ENCODE data around the gene ITGA11. TPM values are rescaled to one million over a fixed set of nuclear protein-coding genes. Genes with fewer than 3 reads are reported as not detected.

Gene ITGA11
- total RNA-seq, 3 donors from 2014 or later (not counting 1 experiment from before 2014, with no cell fraction given) = not detected

GRCh38 chr15:68300115-68300940, 131.6 kb downstream of the ITGA11 start:
- no peak for TF ChIP-seq CTCF (IDR thresholded peaks at IDR 0.05)
- peak overlapping the region; percentile 85 to 91 for H3K27ac Mint-ChIP-seq
- H3K36me3 Mint-ChIP-seq = no peaks in the 10 kb centered on the region
- H3K9me3 ChIP-seq (ENCODE audit: control insufficient read depth, insufficient read depth, low read length) = no peaks in the 10 kb centered on the region
- peaks cover 17 to 25% of the 10 kb centered on the region in 2 donors for H3K4me1 Mint-ChIP-seq
- WGBS (ENCODE audit: insufficient coverage) = 97% methylated on average over 5 of the region's 6 CpGs
- H3K4me1 ChIP-seq (ENCODE audit: control insufficient read depth, insufficient read depth, low read length) = peaks cover 4% of the 10 kb centered on the region
- H3K27me3 ChIP-seq (ENCODE audit: control insufficient read depth, insufficient read depth, low read length) = no peaks in the 10 kb centered on the region
- no peak for DNase-seq
- no peaks in the 10 kb centered on the region for H3K36me3 ChIP-seq (ENCODE audit: control insufficient read depth, insufficient read depth, low read length)
- intact Hi-C loops (cut with micrococcal nuclease) = no loop called here
- H3K4me3 ChIP-seq (ENCODE audit: low read length) = no peak overlapping the region
- H3K4me3 Mint-ChIP-seq = peak overlapping the region; percentile 84
- H3K27me3 Mint-ChIP-seq (ENCODE audit: low read depth in 2 of 2) = no peaks in the 10 kb centered on the region
- H3K27ac ChIP-seq (ENCODE audit: low read length) = peak overlapping the region; percentile 38
- no peak for ATAC-seq
- H3K9me3 Mint-ChIP-seq = no peaks in the 10 kb centered on the region

DNA sequence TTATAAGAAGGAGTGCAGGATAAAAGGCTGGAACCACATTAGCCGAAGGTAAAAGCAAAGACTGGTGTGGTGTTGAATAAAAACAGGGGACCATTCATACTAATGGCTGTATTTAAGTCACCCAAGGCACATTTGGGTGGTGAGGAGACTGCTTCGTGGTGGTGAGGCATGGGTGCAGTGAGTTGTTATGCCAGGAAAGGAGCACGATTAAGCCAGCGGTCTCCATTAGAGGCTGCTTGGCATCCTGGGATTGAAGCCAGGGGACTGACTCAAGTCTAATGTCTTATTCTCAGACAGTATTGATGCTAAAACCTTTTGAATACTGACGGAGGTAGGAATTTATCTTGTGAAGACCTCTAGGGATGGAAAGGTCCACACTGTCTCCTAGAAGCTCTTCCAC, 132.5 kb downstream of the ITGA11 start:
- H3K4me1 Mint-ChIP-seq = peaks cover 17 to 20% of the 10 kb centered on the region in 2 donors

GRCh38 chr15:68298882-68299381, 133.0 kb downstream of the ITGA11 start:
- intact Hi-C loops (cut with micrococcal nuclease) = no loop called here

More for the DNA sequence above, 132.5 kb downstream of the ITGA11 start:
- Mint-ChIP-seq H3K36me3 (no peaks in the 10 kb centered on the region), H3K9me3 (no peaks in the 10 kb centered on the region), H3K4me3 (peak overlapping the region; percentile 84), H3K27me3 (ENCODE audit: low read depth in 2 of 2) (no peaks in the 10 kb centered on the region), H3K27ac (peak overlapping the region; percentile 85 to 91)
- H3K36me3 ChIP-seq (ENCODE audit: control insufficient read depth, insufficient read depth, low read length) = no peaks in the 10 kb centered on the region
- H3K9me3 ChIP-seq (ENCODE audit: control insufficient read depth, insufficient read depth, low read length) = no peaks in the 10 kb centered on the region
- 83% methylated on average over 5 of the region's 5 CpGs for WGBS (ENCODE audit: insufficient coverage)
- no peaks in the 10 kb centered on the region for H3K27me3 ChIP-seq (ENCODE audit: control insufficient read depth, insufficient read depth, low read length)
- peak overlapping the region; percentile 38 for H3K27ac ChIP-seq (ENCODE audit: low read length)
- H3K4me3 ChIP-seq (ENCODE audit: low read length) = no peak overlapping the region
- peaks cover 4% of the 10 kb centered on the region for H3K4me1 ChIP-seq (ENCODE audit: control insufficient read depth, insufficient read depth, low read length)
- intact Hi-C loops (cut with micrococcal nuclease) = no loop called here
- no peak for TF ChIP-seq CTCF (IDR thresholded peaks at IDR 0.05)
- peak in 1 of 2 donors; percentile 22 for DNase-seq
- ATAC-seq = peak in 1 of 3 donors; percentile 16

More at GRCh38 chr15:68298882-68299381, 133.0 kb downstream of the ITGA11 start:
- peak overlapping the region; percentile 38 for H3K4me3 ChIP-seq (ENCODE audit: low read length)
- peak overlapping the region; percentile 38 for H3K27ac ChIP-seq (ENCODE audit: low read length)
- no peaks in the 10 kb centered on the region for H3K27me3 ChIP-seq (ENCODE audit: control insufficient read depth, insufficient read depth, low read length)
- Mint-ChIP-seq H3K4me3 (peak overlapping the region; percentile 84), H3K4me1 (peaks cover 17 to 20% of the 10 kb centered on the region in 2 donors), H3K27me3 (ENCODE audit: low read depth in 2 of 2) (no peaks in the 10 kb centered on the region), H3K9me3 (no peaks in the 10 kb centered on the region), H3K27ac (peak overlapping the region; percentile 85 to 91), H3K36me3 (no peaks in the 10 kb centered on the region)
- H3K4me1 ChIP-seq (ENCODE audit: control insufficient read depth, insufficient read depth, low read length) = peaks cover 4% of the 10 kb centered on the region
- ATAC-seq (peak; percentile 73 to 92 (median 87)), DNase-seq (peak in 1 of 2 donors; percentile 68)
- 3% methylated on average over 6 of the region's 6 CpGs for WGBS (ENCODE audit: insufficient coverage)
- no peak for TF ChIP-seq CTCF (IDR thresholded peaks at IDR 0.05)
- H3K9me3 ChIP-seq (ENCODE audit: control insufficient read depth, insufficient read depth, low read length) = no peaks in the 10 kb centered on the region
- H3K36me3 ChIP-seq (ENCODE audit: control insufficient read depth, insufficient read depth, low read length) = no peaks in the 10 kb centered on the region

All from natural killer cell (primary cell).